GM18505 (cell line): ENCODE results near the gene DDX52.
A peak's percentile ranks its signal among the peaks of the same experiment; 100 is the strongest.
"Not testable (repeated sequence)": the region's sequence is repeated elsewhere in the genome, so short reads cannot be mapped to it uniquely, and the experiment has no call there.

Experiments used
- ATAC-seq: cut with Tn5 transposase; IDR thresholded peaks from one replicate; pipeline ENCODE4 v1.9.1; 2021; ENCODE audit not compliant: unreplicated experiment
- POLR2A ChIP-seq: IDR thresholded peaks from 4 replicates; pipeline ENCODE4 v1.6.1; 2011; ENCODE audit warnings: borderline replicate concordance; ENCODE audit not compliant: insufficient read depth, insufficient read length; ENCODE audit errors: extremely low read depth

Gene DDX52

GRCh38 chr17:37642681-37643080, 565 bp downstream of the DDX52 start:
- no peak for ATAC-seq
- TF ChIP-seq POLR2A, result no peak

GRCh38 chr17:37640015-37640414, 3.2 kb downstream of the DDX52 start:
- no peak for TF ChIP-seq POLR2A

GRCh38 chr17:37637956-37638355, 5.3 kb downstream of the DDX52 start:
- ATAC-seq, result no peak

More at GRCh38 chr17:37640015-37640414, 3.2 kb downstream of the DDX52 start:
- ATAC-seq, result no peak

GRCh38 chr17:37616430-37616829, 26.8 kb downstream of the DDX52 start:
- ATAC-seq, result not testable (repeated sequence)

More at GRCh38 chr17:37637956-37638355, 5.3 kb downstream of the DDX52 start:
- no peak for TF ChIP-seq POLR2A

- no peak for TF ChIP-seq POLR2A
- no peak for ATAC-seq
Measured at GRCh38 chr17:37614823-37615222, 28.4 kb downstream of the DDX52 start.

- no peak for ATAC-seq
- no peak for TF ChIP-seq POLR2A
Measured at GRCh38 chr17:37614391-37614790, 28.9 kb downstream of the DDX52 start.

GRCh38 chr17:37610971-37611370, 32.3 kb downstream of the DDX52 start:
- no peak for TF ChIP-seq POLR2A
- ATAC-seq, result no peak

GRCh38 chr17:37610041-37610420, 33.2 kb downstream of the DDX52 start:
- not testable (repeated sequence) for ATAC-seq

- ATAC-seq, result peak; percentile 89
- TF ChIP-seq POLR2A, result peak; percentile 91
Measured at GRCh38 chr17:37609170-37610040, 33.8 kb downstream of the DDX52 start, which contains the start of gene SYNRG. SYNRG (minus strand) TSS chr17:37609418; CDS start chr17:37609355, 63 bp downstream.

GRCh38 chr17:37608351-37609169, 34.7 kb downstream of the DDX52 start:
- peak; percentile 21 for ATAC-seq
- no peak for TF ChIP-seq POLR2A

- TF ChIP-seq POLR2A, result no peak
- ATAC-seq, result no peak
Measured at GRCh38 chr17:37607637-37608331, 35.5 kb downstream of the DDX52 start.

- TF ChIP-seq POLR2A, result no peak
- no peak for ATAC-seq
Measured at GRCh38 chr17:37605813-37606505, 37.3 kb downstream of the DDX52 start.

- TF ChIP-seq POLR2A, result no peak
- ATAC-seq, result no peak
Measured at GRCh38 chr17:37605081-37605480, 38.2 kb downstream of the DDX52 start.
